SK-N-SH treated with all-trans-retinoic acid at 6 μM for 48 hours (cell line): ENCODE data around the gene TMEM135.

Experiments used
- OSR1 ChIP-seq: fragments of 250-450 bp; sonication (Bioruptor Pico); IDR thresholded peaks from 2 replicates; pipeline ENCODE4 v1.8.0; 2022; ENCODE audit warnings: moderate library complexity, mild to moderate bottlenecking, inconsistent platforms
- RARB ChIP-seq: fragments of 250-450 bp; sonication (Bioruptor Pico); IDR thresholded peaks from 2 replicates; pipeline ENCODE4 v1.8.0; 2021; ENCODE audit warnings: mild to moderate bottlenecking, moderate library complexity
- SNAI2 ChIP-seq: fragments of 250-450 bp; sonication (Bioruptor Pico); IDR thresholded peaks from 2 replicates; pipeline ENCODE4 v1.5.0; 2020; ENCODE audit warnings: mild to moderate bottlenecking, moderate library complexity
- TOX ChIP-seq: fragments of 250-450 bp; sonication (Bioruptor Pico); IDR thresholded peaks from 2 replicates; pipeline ENCODE4 v1.8.0; 2021; ENCODE audit warnings: mild to moderate bottlenecking, moderate library complexity, borderline replicate concordance

DNA sequence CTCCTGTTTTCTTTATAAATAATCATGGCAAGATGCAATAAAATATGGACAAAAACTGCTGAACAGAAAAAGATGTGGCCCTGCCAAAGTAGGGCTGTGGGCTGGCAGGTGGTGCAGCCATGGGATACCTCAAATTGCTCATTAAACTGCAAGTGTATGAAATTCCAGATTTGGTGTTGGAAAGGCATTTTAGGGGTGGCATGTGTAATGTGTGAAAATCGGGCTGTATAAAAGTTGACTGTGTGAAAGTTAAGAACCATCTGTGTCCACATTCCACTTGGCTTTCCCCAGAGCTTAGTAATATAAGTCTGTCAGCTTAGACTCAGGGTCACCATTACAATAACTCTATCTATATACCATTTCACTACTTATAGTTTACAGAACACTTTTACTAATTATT is 47.7 kb upstream of the TMEM135 start:
- TF ChIP-seq RARB (CRISPR knock-in tag) (no peak), TOX (CRISPR knock-in tag) (no peak), SNAI2 (CRISPR knock-in tag) (no peak), OSR1 (CRISPR knock-in tag) (no peak)
